GM12865 (cell line): ENCODE data around the gene NSMCE1.

Source experiments
- DNase-seq: peaks from one replicate; pipeline ENCODE4 v3.0.0; 2010; ENCODE audit warnings: low read depth
- H3K4me3 ChIP-seq: 2 replicates; pipeline ENCODE4 v1.5.1; 2011; ENCODE audit warnings: mild to moderate bottlenecking, low read depth, low read length, control low read depth
- TF ChIP-seq, protein P1 (sequence below): IDR thresholded peaks from 2 replicates; pipeline ENCODE4 v1.5.1; 2011; ENCODE audit warnings: low read length, control low read depth, low read depth, inconsistent platforms; ENCODE audit not compliant: insufficient read depth; ENCODE audit errors: missing control alignments

NSMCE1 gene

DNA sequence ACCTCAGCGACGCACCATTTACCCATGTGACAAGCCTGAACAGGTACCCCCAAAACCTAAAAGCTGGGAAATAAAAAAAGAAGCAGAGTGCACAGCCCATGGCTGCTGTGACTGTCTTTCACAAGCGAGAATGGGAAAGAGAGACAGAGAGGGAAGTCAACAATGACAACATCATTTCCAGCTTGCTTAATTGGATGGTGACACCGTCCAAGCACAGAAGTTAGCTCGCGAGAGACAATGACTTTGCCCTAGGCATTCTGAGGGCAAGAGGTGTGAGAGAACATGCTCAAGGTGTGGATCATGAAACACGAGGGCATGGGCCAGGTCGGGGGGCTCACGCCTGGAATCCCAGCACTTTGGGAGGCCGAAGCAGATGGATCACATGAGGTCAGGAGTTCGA is 19.3 kb upstream of the NSMCE1 start:
- no peak overlapping the region for H3K4me3 ChIP-seq
- TF ChIP-seq, protein P1, sequence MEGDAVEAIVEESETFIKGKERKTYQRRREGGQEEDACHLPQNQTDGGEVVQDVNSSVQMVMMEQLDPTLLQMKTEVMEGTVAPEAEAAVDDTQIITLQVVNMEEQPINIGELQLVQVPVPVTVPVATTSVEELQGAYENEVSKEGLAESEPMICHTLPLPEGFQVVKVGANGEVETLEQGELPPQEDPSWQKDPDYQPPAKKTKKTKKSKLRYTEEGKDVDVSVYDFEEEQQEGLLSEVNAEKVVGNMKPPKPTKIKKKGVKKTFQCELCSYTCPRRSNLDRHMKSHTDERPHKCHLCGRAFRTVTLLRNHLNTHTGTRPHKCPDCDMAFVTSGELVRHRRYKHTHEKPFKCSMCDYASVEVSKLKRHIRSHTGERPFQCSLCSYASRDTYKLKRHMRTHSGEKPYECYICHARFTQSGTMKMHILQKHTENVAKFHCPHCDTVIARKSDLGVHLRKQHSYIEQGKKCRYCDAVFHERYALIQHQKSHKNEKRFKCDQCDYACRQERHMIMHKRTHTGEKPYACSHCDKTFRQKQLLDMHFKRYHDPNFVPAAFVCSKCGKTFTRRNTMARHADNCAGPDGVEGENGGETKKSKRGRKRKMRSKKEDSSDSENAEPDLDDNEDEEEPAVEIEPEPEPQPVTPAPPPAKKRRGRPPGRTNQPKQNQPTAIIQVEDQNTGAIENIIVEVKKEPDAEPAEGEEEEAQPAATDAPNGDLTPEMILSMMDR: no peak
- no peak for DNase-seq

DNA sequence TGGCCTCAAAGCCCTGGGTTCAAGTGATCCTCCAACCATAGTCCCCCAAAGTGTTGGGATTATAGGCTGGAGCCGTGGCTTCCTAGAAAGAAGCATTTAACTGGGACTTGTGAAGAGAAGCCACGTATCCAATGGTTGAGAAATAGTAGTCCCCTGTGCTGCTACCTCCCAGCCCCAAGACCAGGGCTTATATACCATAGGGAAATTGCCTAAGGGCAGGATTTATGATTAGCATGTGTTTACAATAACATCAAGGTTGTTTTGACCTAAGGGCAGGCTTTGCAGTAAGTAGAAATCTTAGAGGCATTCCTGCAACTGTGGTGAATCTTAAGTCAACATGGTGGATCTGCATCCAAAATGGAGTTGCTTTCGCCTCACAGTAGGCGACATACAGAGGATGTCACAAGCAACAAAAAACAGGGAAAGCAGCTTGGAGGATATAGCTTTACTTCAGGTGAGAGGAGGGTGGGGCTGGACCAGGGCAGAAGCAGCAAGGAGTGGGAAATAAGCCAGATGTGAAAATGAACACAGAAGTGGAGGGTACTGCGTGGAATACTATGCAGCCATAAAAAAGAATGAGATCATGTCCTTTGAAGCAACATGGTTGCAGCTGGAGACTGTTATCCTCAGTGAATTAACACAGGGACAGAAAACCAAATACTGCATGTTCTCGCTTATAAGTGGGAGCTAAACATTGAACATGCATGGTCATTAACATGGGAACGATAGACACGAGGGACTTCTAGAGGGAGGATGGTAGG is 18.7 kb upstream of the NSMCE1 start:
- no peak overlapping the region for H3K4me3 ChIP-seq
- DNase-seq: no peak
- TF ChIP-seq, protein P1: no peak

DNA sequence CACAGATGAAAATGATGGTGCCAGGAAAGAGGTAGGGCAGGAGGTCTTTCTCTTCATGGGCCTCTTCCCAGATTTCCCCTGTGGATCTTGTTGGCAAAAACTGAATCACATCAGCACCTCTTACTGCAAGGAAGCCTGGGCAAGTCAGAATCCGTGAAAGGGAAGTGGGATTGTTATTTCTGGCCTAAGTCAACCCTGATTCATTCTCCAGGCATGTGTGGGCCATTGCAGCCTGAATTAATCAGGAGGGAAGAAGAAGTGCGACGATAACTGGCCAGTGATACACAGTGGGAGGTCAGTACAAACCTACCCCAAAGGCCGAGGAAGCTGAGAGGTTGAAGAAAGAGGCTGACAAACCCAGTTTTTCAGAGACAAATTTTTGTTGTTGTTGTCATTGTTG is 17.9 kb upstream of the NSMCE1 start:
- H3K4me3 ChIP-seq: no peak overlapping the region
- no peak for DNase-seq
- TF ChIP-seq, protein P1: no peak

DNA sequence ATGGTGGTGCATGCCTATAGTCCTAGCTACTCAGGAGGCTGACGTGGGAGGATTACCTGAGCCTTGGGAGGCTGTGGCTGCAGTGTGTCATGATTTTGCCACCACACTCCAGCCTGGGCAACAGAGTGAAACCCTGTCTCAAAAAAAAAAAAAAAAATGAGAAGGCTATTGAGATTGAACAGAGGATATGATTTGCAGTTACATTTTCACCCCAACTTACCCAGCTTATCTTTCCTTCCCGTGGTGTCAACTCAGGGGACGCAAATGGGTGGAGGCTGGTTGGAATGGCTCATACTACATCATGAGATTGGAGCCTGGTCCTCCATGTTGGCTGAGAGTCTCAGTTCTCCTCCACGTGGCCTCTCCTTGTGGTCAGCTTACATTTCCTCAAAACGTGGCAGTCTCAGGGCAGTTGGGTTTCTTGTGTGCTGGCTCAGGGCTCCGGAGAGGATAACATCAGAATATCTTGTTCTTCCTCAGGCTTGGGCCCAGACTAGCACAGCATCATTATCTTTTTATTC is 17.2 kb upstream of the NSMCE1 start:
- H3K4me3 ChIP-seq: no peak overlapping the region
- TF ChIP-seq, protein P1: no peak
- peak; percentile 42 for DNase-seq

DNA sequence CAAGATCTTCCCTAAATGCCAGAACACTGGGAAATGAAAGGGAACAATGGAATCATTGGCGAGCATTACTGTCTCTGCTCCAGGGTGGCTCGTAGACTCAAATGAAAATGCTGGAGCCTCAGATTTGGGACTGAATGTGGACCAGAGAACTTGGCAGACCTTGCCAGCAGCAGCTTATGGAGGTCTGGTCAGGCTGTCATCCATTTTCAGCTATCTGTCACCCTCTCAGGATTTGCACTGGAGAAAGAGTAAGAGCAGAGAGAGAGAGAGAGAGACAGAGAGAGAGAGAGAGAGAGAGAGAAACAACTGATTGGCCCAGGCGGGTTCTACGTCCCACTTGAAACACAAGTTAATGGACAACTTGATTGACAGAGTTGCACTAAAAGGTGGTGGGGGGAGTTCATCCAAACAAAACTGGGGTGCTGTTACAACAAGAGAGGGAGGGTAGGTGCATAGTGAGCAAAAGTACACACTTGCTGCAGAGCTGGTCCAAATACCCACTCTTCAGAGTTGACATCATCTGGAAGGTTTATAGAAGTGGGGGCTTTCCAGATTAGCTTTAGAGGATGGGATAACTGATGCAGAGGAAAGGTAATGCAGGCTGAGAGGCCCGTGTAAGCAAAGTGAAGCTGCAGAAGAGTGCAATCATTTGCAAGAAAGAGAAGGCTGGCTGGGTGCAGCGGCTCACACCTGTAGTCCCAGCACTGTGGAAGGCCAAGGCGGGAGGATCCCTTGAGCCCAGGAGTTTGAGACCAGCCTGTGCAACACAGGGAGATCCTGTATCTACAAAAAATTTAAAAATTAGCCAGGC is 16.5 kb upstream of the NSMCE1 start:
- TF ChIP-seq, protein P1: no peak

DNA sequence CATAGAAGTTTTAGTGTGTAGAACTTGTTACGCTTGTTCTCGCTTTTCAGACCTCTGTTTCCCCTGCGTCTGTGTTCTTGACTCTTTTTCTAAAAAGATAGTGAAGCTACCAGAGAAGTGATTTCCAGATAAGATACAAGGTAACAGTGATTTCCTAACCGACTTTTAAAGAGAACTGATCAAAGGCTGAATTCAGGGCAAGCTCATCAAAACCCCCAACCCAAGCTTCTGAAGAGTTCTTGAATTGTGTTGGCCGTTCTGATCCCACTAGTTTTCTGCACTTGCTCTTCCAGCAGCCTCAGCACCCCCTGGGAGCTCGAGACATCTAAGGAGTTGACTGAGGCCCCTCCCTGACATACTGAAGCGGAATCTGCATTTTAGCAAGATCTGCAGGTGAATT is 12.7 kb upstream of the NSMCE1 start:
- no peak for DNase-seq
- TF ChIP-seq, protein P1: no peak
- no peak overlapping the region for H3K4me3 ChIP-seq

More for the DNA sequence above, 16.5 kb upstream of the NSMCE1 start:
- no peak overlapping the region for H3K4me3 ChIP-seq
- peak; percentile 46 for DNase-seq
